GM12878 (cell line): Measurements from ENCODE around the gene ITIH1. TPM values are rescaled to one million over a fixed set of nuclear protein-coding genes. Genes with fewer than 3 reads are reported as not detected.

Experiments
- ATAC-seq: fragments of 200-7000 bp; cut with Tn5 transposase; 3 replicates; pipeline ENCODE4 v1.9.1; 2020; ENCODE audit warnings: mild to moderate bottlenecking, moderate library complexity
- BruUV-seq: library from RNA; stranded (reverse); fragments of 400-500 nt; replicated peaks from 2 replicates; lab custom pipeline; 2021; lab: Mats Ljungman, UMichigan
- CTCF ChIA-PET: fragments of 300-600 bp; sonication (Branson Sonifier 250); formaldehyde crosslinking; extraction: SDS; loops from one replicate; lab custom pipeline; 2021; ENCODE audit warnings: inconsistent platforms; lab: Yijun Ruan, JAX
- POLR2A ChIA-PET: fragments of 350-600 bp; formaldehyde crosslinking; extraction: SDS; loops from one replicate; lab custom pipeline; 2021; ENCODE audit warnings: inconsistent platforms; lab: Charles Lee
- RAD21 ChIA-PET: fragments of 300-600 bp; sonication (Branson Sonifier 250); formaldehyde crosslinking; loops from one replicate; lab custom pipeline; 2023; ENCODE audit warnings: antibody characterized with exemption; ENCODE audit not compliant: unreplicated experiment; lab: Charles Lee
- SMC1A ChIA-PET: fragments of 300-600 bp; sonication (Branson Sonifier 250); formaldehyde crosslinking; loops from one replicate; lab custom pipeline; 2023; ENCODE audit not compliant: unreplicated experiment, uncharacterized antibody; lab: Charles Lee
- DNase-seq: peaks from one replicate; pipeline ENCODE4 v3.0.0-alpha.2; 2011; ENCODE audit warnings: low read depth, low spot score
- FAIRE-seq: peaks from 3 replicates; lab custom pipeline; 2011; peaks lifted over from hg19 to GRCh38; lab: Jason Lieb, UNC
- H2AFZ ChIP-seq: 2 replicates; pipeline ENCODE4 v1.6.0; 2011; ENCODE audit warnings: low read depth, low read length, control low read depth; ENCODE audit not compliant: control insufficient read depth
- H3K27ac ChIP-seq: 2 replicates; pipeline ENCODE4 v1.5.1; 2011; ENCODE audit warnings: control low read depth; ENCODE audit not compliant: control insufficient read depth, insufficient read depth
- H3K27me3 ChIP-seq, 2 experiments: replicated peaks in 1 of 2; 2 replicates each; pipeline versions ENCODE4 v1.6.0 to v1.6.1; 2011; ENCODE audit warnings: low read length in 1 of 2; ENCODE audit not compliant: control insufficient read depth in 2 of 2, insufficient read depth in 2 of 2
- H3K36me3 ChIP-seq, 2 experiments: 2 replicates each; pipeline ENCODE4 v1.5.1; 2011; ENCODE audit warnings: low read length in 1 of 2; ENCODE audit not compliant: control insufficient read depth in 2 of 2, insufficient read depth in 2 of 2
- H3K4me1 ChIP-seq: 2 replicates; pipeline ENCODE4 v1.6.1; 2011; ENCODE audit warnings: mild to moderate bottlenecking, low read length, moderate library complexity, mixed read lengths; ENCODE audit not compliant: control insufficient read depth, insufficient read depth
- H3K4me2 ChIP-seq: 2 replicates; pipeline ENCODE4 v1.6.0; 2011; ENCODE audit warnings: control low read depth; ENCODE audit not compliant: control insufficient read depth, insufficient read depth
- H3K4me3 ChIP-seq: fragments of 200-600 bp; sonication (generic); 2 replicates; pipeline ENCODE4 v1.5.1; 2016
- H3K79me2 ChIP-seq: 2 replicates; pipeline ENCODE4 v1.6.0; 2011; ENCODE audit warnings: low read length; ENCODE audit not compliant: control insufficient read depth, insufficient read depth
- H3K9ac ChIP-seq: 2 replicates; pipeline ENCODE4 v1.8.0; 2011; ENCODE audit warnings: low read length, control low read depth, mixed read lengths; ENCODE audit not compliant: control insufficient read depth, insufficient read depth
- H3K9me3 ChIP-seq: replicated peaks from 3 replicates; pipeline ENCODE4 v1.5.1; 2011; ENCODE audit warnings: mild to moderate bottlenecking, low read length; ENCODE audit not compliant: control insufficient read depth, insufficient read depth
- H4K20me1 ChIP-seq: 2 replicates; pipeline ENCODE4 v1.6.0; 2011; ENCODE audit not compliant: control insufficient read depth, insufficient read depth
- ATF2 ChIP-seq: IDR thresholded peaks from 2 replicates; pipeline ENCODE4 v1.6.1; 2012; ENCODE audit warnings: low read length, inconsistent platforms
- CHD1 ChIP-seq: IDR thresholded peaks from 2 replicates; pipeline ENCODE4 v1.6.1; 2012; ENCODE audit warnings: low read depth, low read length, improper control_type of control experiment
- E2F8 ChIP-seq: fragments of 450-650 bp; IDR thresholded peaks from 2 replicates; pipeline ENCODE4 v1.6.1; 2018; ENCODE audit warnings: mild to moderate bottlenecking, low read depth, moderate library complexity; ENCODE audit not compliant: partially characterized antibody
- POLR2AphosphoS5 ChIP-seq: IDR thresholded peaks from 2 replicates; pipeline ENCODE4 v1.6.1; 2011; ENCODE audit warnings: mild to moderate bottlenecking, low read length, inconsistent platforms
- POU2F2 ChIP-seq: IDR thresholded peaks from 3 replicates; pipeline ENCODE4 v1.6.1; 2011; ENCODE audit warnings: low read depth, mild to moderate bottlenecking, low read length, borderline replicate concordance
- WGBS: methylation state at CpG from one replicate; pipeline ENCODE4 v1.1.6; 2016; ENCODE audit warnings: low lambda C conversion rate; ENCODE audit not compliant: insufficient replicate concordance, insufficient coverage; ENCODE audit errors: missing lambda C conversion rate; 5-methylcytosine and 5-hydroxymethylcytosine counted together
- in situ Hi-C: fragments of 300-500 bp; cut with MboI; formaldehyde crosslinking; loops from 9 replicates; pipeline ENCODE4 v1.14.3; 2018; ENCODE audit warnings: mixed read lengths
- intact Hi-C: fragments of 100-400 bp; cut with micrococcal nuclease; formaldehyde crosslinking; loops from one replicate; pipeline ENCODE4 v1.14.2; 2022; ENCODE audit not compliant: unreplicated experiment
- polyA plus RNA-seq, 11 experiments: library from polyadenylated mRNA; depleted of rRNA in 4 of 11; unstranded in 6 of 11; stranded (reverse) in 5 of 11; fragments of >200 nt; fragmentation: Nextera tagmentation in 4 of 11; fragmentation: Illumina TruSeq in 1 of 11; extraction: Ambion mirVana in 4 of 11; extraction: Trizol in 1 of 11; gene quantifications; 1 replicate in 1 of 11; 2 replicates in 10 of 11; pipeline versions ENCODE4 v1.2.1 to v1.2.3, GENCODE V29; 2011 to 2016; ENCODE audit warnings: inconsistent platforms in 2 of 11, missing spikeins in 2 of 11, low read depth in 1 of 11
- total RNA-seq, 4 experiments: library from RNA; depleted of rRNA in 3 of 4; stranded (reverse); fragments of >200 nt in 3 of 4; fragmentation: Illumina TruSeq in 1 of 4; extraction: Trizol in 1 of 4; gene quantifications; 2 replicates each; pipeline versions ENCODE4 v1.2.1 to v1.2.3, GENCODE V29; 2013 to 2021

The ITIH1 gene
- total and polyA plus RNA-seq, 10 of the 15 experiments (the other 5 are each of a cell fraction or from before 2014, with no cell fraction given): 0.33 to 0.64 (median 0.44) TPM; not detected in 7

- Histone ChIP-seq H3K36me3 (no peaks in the 10 kb centered on the region), H3K9ac (no peak overlapping the region), H3K27me3 (no peaks in the 10 kb centered on the region; a peak in 1 of 4 replicates), H3K9me3 (no peaks in the 10 kb centered on the region), H3K79me2 (no peaks in the 10 kb centered on the region), H4K20me1 (no peaks in the 10 kb centered on the region), H3K27ac (no peak overlapping the region), H3K4me3 (no peak overlapping the region), H3K4me2 (no peak overlapping the region), H3K4me1 (no peaks in the 10 kb centered on the region), H2AFZ (no peak overlapping the region)
- SMC1A ChIA-PET: no interaction called here
- BruUV-seq: no TSS peak
- RAD21 ChIA-PET: no interaction called here
- in situ Hi-C loops: no loop called here
- CTCF ChIA-PET: interaction anchor here (1.1 kb wide), 1 partner anchor 33 kb away, joined by 3 read pairs; no protein-coding TSS in a partner anchor
- FAIRE-seq (no peak), ATAC-seq (no peak; the same call in 2 of the 3 replicates), DNase-seq (no peak)
- TF ChIP-seq CHD1 (no peak), POU2F2 (no peak), ATF2 (no peak), POLR2AphosphoS5 (no peak), E2F8 (no peak)
- intact Hi-C loops: no loop called here
- POLR2A ChIA-PET: interaction anchor here (0.7 kb wide), 1 partner anchor 82 kb away, joined by 4 read pairs; the partner anchor contains the start of gene SPCS1
- WGBS: 55% methylated on average over 17 of the region's 17 CpGs
Measured at GRCh38 chr3:52787672-52788625, 10.6 kb downstream of the ITIH1 start.
